Activated CD4-positive, CD25-positive, alpha-beta regulatory T cell (primary cell): ENCODE results near the gene FRA10AC1.

ENCODE experiments used
- DNase-seq, 4 experiments: peaks; one replicate each; lab custom pipeline; 2025; lab: John Stamatoyannopoulos, UW

The FRA10AC1 gene

DNA sequence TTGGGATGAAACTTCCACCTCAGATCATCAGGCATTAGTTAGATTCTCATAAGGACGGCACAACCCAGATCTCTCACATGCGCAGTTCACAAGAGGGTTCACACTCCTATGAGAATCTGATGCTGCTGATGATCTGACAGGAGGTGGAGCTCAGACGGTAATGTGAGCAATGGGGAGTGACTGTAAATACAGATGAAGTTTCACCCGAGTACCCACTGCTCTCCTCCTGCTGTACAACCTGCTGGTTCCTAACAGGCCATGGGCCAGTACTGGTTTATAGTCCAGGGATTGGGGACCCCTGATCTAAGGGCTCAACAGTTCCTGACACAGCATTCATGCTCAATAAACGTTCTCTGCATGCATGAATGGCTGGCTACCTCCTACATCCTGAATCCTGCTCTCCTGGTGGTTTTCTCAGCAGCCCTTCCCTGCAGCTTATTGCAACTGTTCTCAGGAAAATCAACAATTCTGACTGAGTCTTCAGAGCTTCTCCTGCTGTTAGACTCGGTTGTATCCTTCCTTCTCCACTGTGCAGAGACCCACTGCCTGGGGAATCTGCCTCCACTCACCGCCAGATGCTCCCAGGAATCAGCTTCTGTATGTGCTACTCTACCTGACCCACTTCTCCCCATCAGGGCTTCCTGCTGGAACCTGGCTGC is 72.6 kb downstream of the FRA10AC1 start:
- no peak for DNase-seq

DNA sequence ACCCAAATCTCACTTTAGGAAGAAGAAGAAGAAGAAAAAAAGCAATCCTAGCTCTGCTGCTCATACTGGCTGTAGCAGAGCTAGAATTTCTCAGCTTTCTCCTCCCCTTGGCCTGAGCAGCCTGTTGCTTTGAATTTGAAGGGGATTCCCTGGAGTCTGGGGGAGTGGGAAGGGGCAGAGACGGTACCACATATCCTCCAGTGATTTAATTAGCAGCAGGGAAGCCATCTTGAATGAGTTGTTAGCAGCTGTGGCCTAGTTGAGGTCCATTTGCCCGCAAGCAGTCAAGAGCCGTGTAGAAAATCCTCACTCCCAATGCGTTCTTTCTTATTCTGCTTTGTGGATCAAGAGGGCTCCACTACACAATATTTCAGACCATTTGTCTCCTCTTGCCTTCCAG is 73.5 kb downstream of the FRA10AC1 start:
- no peak for DNase-seq

DNA sequence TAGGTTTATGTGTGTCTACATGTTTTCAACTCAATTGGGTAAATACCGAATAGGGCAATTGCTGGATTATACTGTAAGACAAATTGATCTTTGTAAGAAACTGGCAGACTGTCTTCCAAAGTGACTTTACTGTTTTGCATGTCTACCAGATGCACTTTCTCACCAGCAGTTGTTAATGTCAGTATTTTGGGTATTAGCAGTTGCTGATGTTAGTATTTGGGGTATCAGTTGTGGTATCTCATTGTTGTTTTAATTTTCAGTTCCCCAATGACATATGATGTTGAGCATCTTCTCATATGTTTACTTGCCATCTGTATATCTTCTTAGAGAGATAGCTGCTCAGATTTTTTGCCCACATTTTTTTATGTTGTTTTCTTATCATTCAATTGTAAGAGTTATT is 79.5 kb downstream of the FRA10AC1 start:
- DNase-seq: no peak

DNA sequence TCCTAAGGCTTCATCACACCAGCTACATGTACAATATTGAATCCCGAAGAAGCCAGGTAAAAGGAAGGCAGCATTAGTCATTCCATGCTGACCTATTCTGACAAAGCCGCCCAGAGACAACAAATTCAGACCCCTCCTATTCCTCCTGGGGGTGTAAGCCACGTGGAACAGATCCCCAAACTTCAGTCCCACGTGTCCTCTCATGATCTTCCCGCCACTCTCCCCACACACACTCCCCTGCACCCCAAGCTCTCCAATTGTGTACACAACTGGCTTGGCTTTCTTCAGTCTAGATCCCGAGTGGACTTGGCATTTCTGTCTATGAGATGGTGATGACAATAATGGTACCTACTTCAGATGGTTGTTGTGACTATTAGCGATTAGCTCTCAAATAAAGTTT is 81.5 kb downstream of the FRA10AC1 start:
- DNase-seq: no peak
